Breast epithelium (tissue), 3 donors: Measurements from ENCODE around the gene CCSAP.

Experiments used
- CTCF ChIP-seq, 3 donors: fragments of 450-650 bp; IDR thresholded peaks; one replicate each; pipeline ENCODE4 v1.5.1; 2016 to 2017; ENCODE audit warnings: antibody characterized with exemption in 3 of 3, mild to moderate bottlenecking in 3 of 3, moderate library complexity in 3 of 3
- POLR2A ChIP-seq: fragments of 450-650 bp; IDR thresholded peaks from one replicate; pipeline ENCODE4 v1.6.1; 2016; ENCODE audit warnings: antibody characterized with exemption, mild to moderate bottlenecking, moderate library complexity
- POLR2AphosphoS5 ChIP-seq, 3 donors: sonication (generic); formaldehyde crosslinking; IDR thresholded peaks; one replicate each; pipeline ENCODE4 v1.6.1; 2017; ENCODE audit warnings: antibody characterized with exemption in 3 of 3

- TF ChIP-seq CTCF (IDR thresholded peaks at IDR 0.05): no peak
- TF ChIP-seq POLR2A: no peak
- no peak for TF ChIP-seq POLR2AphosphoS5 (IDR thresholded peaks at IDR 0.05)
Observed at GRCh38 chr1:229288516-229288915, 54.3 kb downstream of the CCSAP start.
